ENCODE results near the gene PLEKHG2.
"Not testable (repeated sequence)": the region's sequence is repeated elsewhere in the genome, so short reads cannot be mapped to it uniquely, and the experiment has no call there.

PLEKHG2 gene

GRCh38 chr19:39444598-39445195 lies 32.2 kb downstream of the PLEKHG2 start:
- peak overlapping the region; percentile 82 for H3K27ac ChIP-seq
- ChIA-PET POLR2A (ENCODE audit: low non-redundant PET) (interaction anchor here (0.6 to 1.3 kb wide), 6 partner anchors 9 to 374 kb away, joined by 3 to 7 read pairs (median 4); partner anchors contain the start of gene RPS16), CTCF (interaction anchor here (0.6 to 1.6 kb wide), 4 partner anchors 12 to 88 kb away, joined by 3 to 8 read pairs (median 8); partner anchors contain the start of gene EID2B)
- TF ChIP-seq CTCF (conservative IDR thresholded peaks at IDR 0.05; ENCODE audit: low read depth): no peak
- no peak for DNase-seq (ENCODE audit: low spot score)

GRCh38 chr19:39445196-39446111 lies 33.0 kb downstream of the PLEKHG2 start, which contains the start of gene SUPT5H:
Gene SUPT5H (plus strand): TSS chr19:39445582. CDS start chr19:39445891, 309 bp downstream.
- CTCF ChIA-PET: interaction anchor here (0.6 to 1.6 kb wide), 3 partner anchors 13 to 87 kb away, joined by 7 to 8 read pairs (median 8); partner anchors contain the start of gene EID2B
- peak; percentile 99 for DNase-seq (ENCODE audit: low spot score)

GRCh38 chr19:39446365-39447084 lies 34.1 kb downstream of the PLEKHG2 start:
- CTCF ChIA-PET: interaction anchor here (0.7 kb wide), 1 partner anchor 28 kb away, joined by 3 read pairs; no protein-coding TSS in a partner anchor

More at GRCh38 chr19:39445196-39446111, 33.0 kb downstream of the PLEKHG2 start, which contains the start of gene SUPT5H:
- H3K27ac ChIP-seq: peak within 1 kb of the TSS; percentile 82
- TF ChIP-seq CTCF (conservative IDR thresholded peaks at IDR 0.05; ENCODE audit: low read depth): no peak
- POLR2A ChIA-PET (ENCODE audit: low non-redundant PET): interaction anchor here (0.6 to 1.3 kb wide), 3 partner anchors 10 to 373 kb away, joined by 4 to 7 read pairs (median 5); partner anchors contain the start of gene RPS16

GRCh38 chr19:39448271-39448670 lies 35.8 kb downstream of the PLEKHG2 start:
- TF ChIP-seq CTCF (conservative IDR thresholded peaks at IDR 0.05; ENCODE audit: low read depth): no peak
- CTCF ChIA-PET: interaction anchor here (0.7 kb wide), 1 partner anchor 25 kb away, joined by 3 read pairs; no protein-coding TSS in a partner anchor
- H3K27ac ChIP-seq: peak overlapping the region; percentile 27; the same call in 1 of the 2 replicates
- DNase-seq (ENCODE audit: low spot score): no peak
- POLR2A ChIA-PET (ENCODE audit: low non-redundant PET): no interaction called here

More at GRCh38 chr19:39446365-39447084, 34.1 kb downstream of the PLEKHG2 start:
- DNase-seq (ENCODE audit: low spot score): no peak
- POLR2A ChIA-PET (ENCODE audit: low non-redundant PET): interaction anchor here (0.8 kb wide), 1 partner anchor 11 kb away, joined by 3 read pairs; the partner anchor contains the start of gene RPS16
- peak overlapping the region; percentile 37 for H3K27ac ChIP-seq
- no peak for TF ChIP-seq CTCF (conservative IDR thresholded peaks at IDR 0.05; ENCODE audit: low read depth)

GRCh38 chr19:39449116-39449797 lies 36.8 kb downstream of the PLEKHG2 start:
- peak overlapping the region; percentile 23; the same call in 1 of the 2 replicates for H3K27ac ChIP-seq
- ChIA-PET POLR2A (ENCODE audit: low non-redundant PET) (interaction anchor here (1.2 kb wide), 1 partner anchor 13 kb away, joined by 5 read pairs; the partner anchor contains the start of gene RPS16), CTCF (no interaction called here)
- TF ChIP-seq CTCF (conservative IDR thresholded peaks at IDR 0.05; ENCODE audit: low read depth): no peak
- DNase-seq (ENCODE audit: low spot score): no peak

- POLR2A ChIA-PET (ENCODE audit: low non-redundant PET); CTCF ChIA-PET; DNase-seq (ENCODE audit: low spot score); H3K27ac ChIP-seq: not testable (repeated sequence)
These were observed 38.8 kb downstream of the PLEKHG2 start for GRCh38 chr19:39451257-39451656.

Measured in RWPE1 (cell line).